HepG2 (cell line): ENCODE data around the gene RCC1. TPM values are rescaled to one million over a fixed set of nuclear protein-coding genes. Genes with fewer than 3 reads are reported as not detected.
A peak's percentile ranks its signal among the peaks of the same experiment; 100 is the strongest.

Experiments used
- CCDC6 ChIP-seq: sonication (generic); formaldehyde crosslinking; IDR thresholded peaks from 2 replicates; pipeline ENCODE4 v1.8.1; 2022; ENCODE audit warnings: mild to moderate bottlenecking, missing genetic modification reagents, moderate library complexity
- CEBPB ChIP-seq: IDR thresholded peaks from 2 replicates; pipeline ENCODE4 v1.6.1; 2011; ENCODE audit warnings: low read depth, low read length, improper control_type of control experiment, borderline replicate concordance
- CEBPG ChIP-seq: IDR thresholded peaks from 2 replicates; pipeline ENCODE4 v1.6.1; 2016
- HIVEP1 ChIP-seq: sonication (generic); formaldehyde crosslinking; IDR thresholded peaks from 2 replicates; pipeline ENCODE4 v1.4.0; 2020; ENCODE audit warnings: mild to moderate bottlenecking, missing genetic modification reagents
- HMGA1 ChIP-seq: sonication (generic); formaldehyde crosslinking; conservative IDR thresholded peaks from 2 replicates; pipeline ENCODE4 v1.4.0; 2020; ENCODE audit warnings: missing genetic modification reagents
- ISX ChIP-seq: sonication (generic); formaldehyde crosslinking; conservative IDR thresholded peaks from 2 replicates; pipeline ENCODE4 v1.5.0; 2020; ENCODE audit warnings: missing genetic modification reagents
- KDM6A ChIP-seq: IDR thresholded peaks from 2 replicates; pipeline ENCODE4 v1.6.1; 2016; ENCODE audit warnings: low read depth
- KLF13 ChIP-seq: sonication (generic); formaldehyde crosslinking; IDR thresholded peaks from 2 replicates; pipeline ENCODE4 v1.4.0; 2020; ENCODE audit warnings: mild to moderate bottlenecking, missing genetic modification reagents
- MTA1 ChIP-seq: sonication (generic); formaldehyde crosslinking; IDR thresholded peaks from 2 replicates; pipeline ENCODE4 v1.4.0; 2020; ENCODE audit warnings: missing genetic modification reagents, mild to moderate bottlenecking, borderline replicate concordance
- POLR2G ChIP-seq: fragments of 200-400 bp; formaldehyde crosslinking; IDR thresholded peaks from 2 replicates; pipeline ENCODE4 v1.6.1; 2018; ENCODE audit warnings: mild to moderate bottlenecking, low read depth, low read length, moderate library complexity
- RBFOX2 ChIP-seq: fragments of 200-400 bp; formaldehyde crosslinking; IDR thresholded peaks from 2 replicates; pipeline ENCODE4 v1.6.1; 2017; ENCODE audit warnings: low read depth, mild to moderate bottlenecking, low read length
- RELA ChIP-seq: sonication (generic); formaldehyde crosslinking; IDR thresholded peaks from 2 replicates; pipeline ENCODE4 v1.4.0; 2020; ENCODE audit warnings: missing genetic modification reagents
- STAG1 ChIP-seq: sonication (generic); formaldehyde crosslinking; IDR thresholded peaks from 2 replicates; pipeline ENCODE4 v1.4.0; 2020; ENCODE audit warnings: missing genetic modification reagents
- ZNF225 ChIP-seq: sonication (generic); formaldehyde crosslinking; IDR thresholded peaks from 2 replicates; pipeline ENCODE4 v1.4.0; 2020; ENCODE audit warnings: mild to moderate bottlenecking, missing genetic modification reagents
- ZNF619 ChIP-seq: sonication (generic); formaldehyde crosslinking; IDR thresholded peaks from 2 replicates; pipeline ENCODE4 v1.4.0; 2020; ENCODE audit warnings: mild to moderate bottlenecking, missing genetic modification reagents
- ZNF891 ChIP-seq: sonication (generic); formaldehyde crosslinking; IDR thresholded peaks from 2 replicates; pipeline ENCODE4 v1.5.0; 2020; ENCODE audit warnings: mild to moderate bottlenecking, missing genetic modification reagents
- polyA plus RNA-seq, 8 experiments: library from polyadenylated mRNA; depleted of rRNA in 3 of 8; stranded (reverse) in 7 of 8; unstranded in 1 of 8; fragments of >200 nt; fragmentation: Illumina TruSeq in 4 of 8; extraction: Trizol in 4 of 8; gene quantifications; 2 replicates each; pipeline versions ENCODE4 v1.2.1 to v1.2.3, GENCODE V29; 2011 to 2016; ENCODE audit warnings: low read depth in 4 of 8, missing spikeins in 1 of 8, mixed read lengths in 1 of 8; ENCODE audit not compliant: insufficient read depth in 1 of 8
- total RNA-seq, 5 experiments: library from RNA; depleted of rRNA; stranded (reverse); fragments of >200 nt; fragmentation: Illumina TruSeq; extraction: Trizol; gene quantifications; 2 replicates each; pipeline ENCODE4 v1.2.3, GENCODE V29; 2016; ENCODE audit warnings: low read depth in 1 of 5
- TF ChIP-seq, protein P1 (sequence below): sonication (generic); formaldehyde crosslinking; conservative IDR thresholded peaks from 2 replicates; pipeline ENCODE4 v1.4.0; 2020; ENCODE audit warnings: mild to moderate bottlenecking, missing genetic modification reagents, moderate library complexity
- TF ChIP-seq, protein P2 (sequence below): sonication (generic); formaldehyde crosslinking; conservative IDR thresholded peaks from 2 replicates; pipeline ENCODE4 v1.8.0; 2022; ENCODE audit warnings: low read depth, missing genetic modification reagents
- TF ChIP-seq, protein P3 (sequence below): sonication (generic); formaldehyde crosslinking; IDR thresholded peaks from 2 replicates; pipeline ENCODE4 v1.5.1; 2020; ENCODE audit warnings: mild to moderate bottlenecking, missing genetic modification reagents, moderate library complexity
- TF ChIP-seq, protein P4 (sequence below): sonication (generic); formaldehyde crosslinking; IDR thresholded peaks from 2 replicates; pipeline ENCODE4 v1.4.0; 2020; ENCODE audit warnings: mild to moderate bottlenecking, missing genetic modification reagents
- TF ChIP-seq, protein P5 (sequence below): IDR thresholded peaks from 2 replicates; pipeline ENCODE4 v1.6.1; 2016; ENCODE audit warnings: missing compliant biosample characterization, missing genetic modification reagents, borderline replicate concordance

The RCC1 gene
- total and polyA plus RNA-seq, 2 of the 13 experiments (the other 11 are each of a cell fraction or from before 2014, with no cell fraction given), result 47.2 to 80.8 TPM

DNA sequence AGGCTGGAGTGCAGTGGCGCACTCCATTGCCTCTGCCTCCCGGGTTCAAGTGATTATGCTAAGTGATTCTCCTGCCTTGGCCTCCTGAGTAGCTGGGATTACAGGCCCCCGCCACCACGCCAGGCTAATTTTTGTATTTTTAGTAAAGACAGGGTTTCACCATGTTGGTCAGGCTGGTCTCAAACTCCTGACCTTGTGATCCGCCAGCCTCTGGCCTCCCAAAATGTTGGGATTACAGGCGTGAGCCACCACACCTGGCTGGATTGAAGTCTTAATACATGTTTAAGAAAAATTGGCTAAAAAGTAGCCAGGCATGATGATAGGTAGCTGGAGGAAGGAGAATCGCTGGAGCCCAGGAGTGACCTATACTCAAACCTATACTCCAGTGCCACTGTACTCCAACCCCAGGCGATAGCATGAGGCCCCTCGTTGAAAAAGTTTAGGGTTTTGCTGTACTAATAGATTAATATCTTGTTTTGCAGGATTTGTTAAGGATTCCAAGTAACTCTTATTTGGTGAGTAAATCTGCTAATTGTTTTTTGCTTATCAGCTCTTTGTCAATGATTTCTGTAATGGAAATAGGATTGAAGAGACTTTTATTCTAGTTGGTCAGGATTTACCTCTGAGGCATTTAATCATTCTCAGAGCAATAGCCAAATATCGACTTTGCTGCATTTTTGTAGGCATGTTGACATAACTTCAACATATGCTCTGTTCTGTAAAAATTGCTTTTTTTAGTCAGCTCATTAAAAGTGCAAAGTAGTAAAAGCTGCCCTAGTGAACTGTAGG is 2.0 kb downstream of the RCC1 start (continued):
- TF ChIP-seq, protein P1, sequence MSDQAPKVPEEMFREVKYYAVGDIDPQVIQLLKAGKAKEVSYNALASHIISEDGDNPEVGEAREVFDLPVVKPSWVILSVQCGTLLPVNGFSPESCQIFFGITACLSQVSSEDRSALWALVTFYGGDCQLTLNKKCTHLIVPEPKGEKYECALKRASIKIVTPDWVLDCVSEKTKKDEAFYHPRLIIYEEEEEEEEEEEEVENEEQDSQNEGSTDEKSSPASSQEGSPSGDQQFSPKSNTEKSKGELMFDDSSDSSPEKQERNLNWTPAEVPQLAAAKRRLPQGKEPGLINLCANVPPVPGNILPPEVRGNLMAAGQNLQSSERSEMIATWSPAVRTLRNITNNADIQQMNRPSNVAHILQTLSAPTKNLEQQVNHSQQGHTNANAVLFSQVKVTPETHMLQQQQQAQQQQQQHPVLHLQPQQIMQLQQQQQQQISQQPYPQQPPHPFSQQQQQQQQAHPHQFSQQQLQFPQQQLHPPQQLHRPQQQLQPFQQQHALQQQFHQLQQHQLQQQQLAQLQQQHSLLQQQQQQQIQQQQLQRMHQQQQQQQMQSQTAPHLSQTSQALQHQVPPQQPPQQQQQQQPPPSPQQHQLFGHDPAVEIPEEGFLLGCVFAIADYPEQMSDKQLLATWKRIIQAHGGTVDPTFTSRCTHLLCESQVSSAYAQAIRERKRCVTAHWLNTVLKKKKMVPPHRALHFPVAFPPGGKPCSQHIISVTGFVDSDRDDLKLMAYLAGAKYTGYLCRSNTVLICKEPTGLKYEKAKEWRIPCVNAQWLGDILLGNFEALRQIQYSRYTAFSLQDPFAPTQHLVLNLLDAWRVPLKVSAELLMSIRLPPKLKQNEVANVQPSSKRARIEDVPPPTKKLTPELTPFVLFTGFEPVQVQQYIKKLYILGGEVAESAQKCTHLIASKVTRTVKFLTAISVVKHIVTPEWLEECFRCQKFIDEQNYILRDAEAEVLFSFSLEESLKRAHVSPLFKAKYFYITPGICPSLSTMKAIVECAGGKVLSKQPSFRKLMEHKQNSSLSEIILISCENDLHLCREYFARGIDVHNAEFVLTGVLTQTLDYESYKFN (CRISPR knock-in tag), result no peak
- TF ChIP-seq MTA1, result no peak
- no peak for TF ChIP-seq CEBPG (CRISPR knock-in tag)
- TF ChIP-seq KLF13 (CRISPR knock-in tag), result no peak
- TF ChIP-seq ISX (CRISPR knock-in tag), result no peak
- peak; percentile 4; the same call in 1 of the 2 replicates for TF ChIP-seq POLR2G
- TF ChIP-seq, protein P2, sequence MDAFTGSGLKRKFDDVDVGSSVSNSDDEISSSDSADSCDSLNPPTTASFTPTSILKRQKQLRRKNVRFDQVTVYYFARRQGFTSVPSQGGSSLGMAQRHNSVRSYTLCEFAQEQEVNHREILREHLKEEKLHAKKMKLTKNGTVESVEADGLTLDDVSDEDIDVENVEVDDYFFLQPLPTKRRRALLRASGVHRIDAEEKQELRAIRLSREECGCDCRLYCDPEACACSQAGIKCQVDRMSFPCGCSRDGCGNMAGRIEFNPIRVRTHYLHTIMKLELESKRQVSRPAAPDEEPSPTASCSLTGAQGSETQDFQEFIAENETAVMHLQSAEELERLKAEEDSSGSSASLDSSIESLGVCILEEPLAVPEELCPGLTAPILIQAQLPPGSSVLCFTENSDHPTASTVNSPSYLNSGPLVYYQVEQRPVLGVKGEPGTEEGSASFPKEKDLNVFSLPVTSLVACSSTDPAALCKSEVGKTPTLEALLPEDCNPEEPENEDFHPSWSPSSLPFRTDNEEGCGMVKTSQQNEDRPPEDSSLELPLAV (CRISPR knock-in tag), result no peak
- TF ChIP-seq, protein P3, sequence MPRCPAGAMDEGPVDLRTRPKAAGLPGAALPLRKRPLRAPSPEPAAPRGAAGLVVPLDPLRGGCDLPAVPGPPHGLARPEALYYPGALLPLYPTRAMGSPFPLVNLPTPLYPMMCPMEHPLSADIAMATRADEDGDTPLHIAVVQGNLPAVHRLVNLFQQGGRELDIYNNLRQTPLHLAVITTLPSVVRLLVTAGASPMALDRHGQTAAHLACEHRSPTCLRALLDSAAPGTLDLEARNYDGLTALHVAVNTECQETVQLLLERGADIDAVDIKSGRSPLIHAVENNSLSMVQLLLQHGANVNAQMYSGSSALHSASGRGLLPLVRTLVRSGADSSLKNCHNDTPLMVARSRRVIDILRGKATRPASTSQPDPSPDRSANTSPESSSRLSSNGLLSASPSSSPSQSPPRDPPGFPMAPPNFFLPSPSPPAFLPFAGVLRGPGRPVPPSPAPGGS (CRISPR knock-in tag), result no peak
- TF ChIP-seq STAG1 (CRISPR knock-in tag), result no peak
- no peak for TF ChIP-seq KDM6A (CRISPR knock-in tag)
- TF ChIP-seq ZNF619, result no peak
- no peak for TF ChIP-seq CEBPB
- TF ChIP-seq, protein P4, sequence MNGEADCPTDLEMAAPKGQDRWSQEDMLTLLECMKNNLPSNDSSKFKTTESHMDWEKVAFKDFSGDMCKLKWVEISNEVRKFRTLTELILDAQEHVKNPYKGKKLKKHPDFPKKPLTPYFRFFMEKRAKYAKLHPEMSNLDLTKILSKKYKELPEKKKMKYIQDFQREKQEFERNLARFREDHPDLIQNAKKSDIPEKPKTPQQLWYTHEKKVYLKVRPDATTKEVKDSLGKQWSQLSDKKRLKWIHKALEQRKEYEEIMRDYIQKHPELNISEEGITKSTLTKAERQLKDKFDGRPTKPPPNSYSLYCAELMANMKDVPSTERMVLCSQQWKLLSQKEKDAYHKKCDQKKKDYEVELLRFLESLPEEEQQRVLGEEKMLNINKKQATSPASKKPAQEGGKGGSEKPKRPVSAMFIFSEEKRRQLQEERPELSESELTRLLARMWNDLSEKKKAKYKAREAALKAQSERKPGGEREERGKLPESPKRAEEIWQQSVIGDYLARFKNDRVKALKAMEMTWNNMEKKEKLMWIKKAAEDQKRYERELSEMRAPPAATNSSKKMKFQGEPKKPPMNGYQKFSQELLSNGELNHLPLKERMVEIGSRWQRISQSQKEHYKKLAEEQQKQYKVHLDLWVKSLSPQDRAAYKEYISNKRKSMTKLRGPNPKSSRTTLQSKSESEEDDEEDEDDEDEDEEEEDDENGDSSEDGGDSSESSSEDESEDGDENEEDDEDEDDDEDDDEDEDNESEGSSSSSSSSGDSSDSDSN (CRISPR knock-in tag), result peak; percentile 48
- TF ChIP-seq ZNF225, result no peak
- TF ChIP-seq ZNF891, result no peak
- TF ChIP-seq, protein P5, sequence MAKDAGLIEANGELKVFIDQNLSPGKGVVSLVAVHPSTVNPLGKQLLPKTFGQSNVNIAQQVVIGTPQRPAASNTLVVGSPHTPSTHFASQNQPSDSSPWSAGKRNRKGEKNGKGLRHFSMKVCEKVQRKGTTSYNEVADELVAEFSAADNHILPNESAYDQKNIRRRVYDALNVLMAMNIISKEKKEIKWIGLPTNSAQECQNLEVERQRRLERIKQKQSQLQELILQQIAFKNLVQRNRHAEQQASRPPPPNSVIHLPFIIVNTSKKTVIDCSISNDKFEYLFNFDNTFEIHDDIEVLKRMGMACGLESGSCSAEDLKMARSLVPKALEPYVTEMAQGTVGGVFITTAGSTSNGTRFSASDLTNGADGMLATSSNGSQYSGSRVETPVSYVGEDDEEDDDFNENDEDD (CRISPR knock-in tag), result no peak
- no peak for TF ChIP-seq CCDC6 (CRISPR knock-in tag)
- TF ChIP-seq RBFOX2, result peak; percentile 72
- no peak for TF ChIP-seq RELA (CRISPR knock-in tag)
- no peak for TF ChIP-seq HMGA1
- TF ChIP-seq HIVEP1 (CRISPR knock-in tag), result no peak
